ENCODE data around the gene MMS19.
"Not testable (repeated sequence)": the region's sequence is repeated elsewhere in the genome, so short reads cannot be mapped to it uniquely, and the experiment has no call there.

Gene MMS19

DNA sequence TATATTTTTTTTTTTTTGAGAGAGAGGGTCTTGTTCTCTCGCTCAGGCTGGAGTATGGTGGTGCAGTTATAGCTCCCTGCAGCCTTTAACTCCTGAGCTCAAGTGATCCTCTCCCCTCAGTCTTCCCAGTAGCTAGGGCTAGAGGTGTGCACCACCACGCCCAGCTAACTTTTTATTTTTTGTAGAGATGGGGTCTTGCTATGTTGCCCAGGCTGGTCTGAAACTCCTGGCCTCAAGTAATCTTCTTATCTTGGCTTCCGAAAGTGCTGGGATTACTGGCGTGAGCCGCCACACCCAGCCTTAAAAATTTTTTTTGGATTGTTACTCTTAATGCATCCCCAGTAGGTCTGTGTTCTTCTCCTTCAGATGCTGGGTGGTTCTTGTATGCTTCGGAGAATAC lies 4.7 kb upstream of the MMS19 start:
- no peak for DNase-seq (ENCODE audit: low read depth in 2 of 2)

GRCh38 chr10:97500297-97500575 lies 2.0 kb upstream of the MMS19 start:
- no peak for DNase-seq (ENCODE audit: low read depth in 2 of 2)

- DNase-seq (ENCODE audit: low read depth in 2 of 2) = no peak
Measured at GRCh38 chr10:97499561-97500296, 1.5 kb upstream of the MMS19 start.

DNA sequence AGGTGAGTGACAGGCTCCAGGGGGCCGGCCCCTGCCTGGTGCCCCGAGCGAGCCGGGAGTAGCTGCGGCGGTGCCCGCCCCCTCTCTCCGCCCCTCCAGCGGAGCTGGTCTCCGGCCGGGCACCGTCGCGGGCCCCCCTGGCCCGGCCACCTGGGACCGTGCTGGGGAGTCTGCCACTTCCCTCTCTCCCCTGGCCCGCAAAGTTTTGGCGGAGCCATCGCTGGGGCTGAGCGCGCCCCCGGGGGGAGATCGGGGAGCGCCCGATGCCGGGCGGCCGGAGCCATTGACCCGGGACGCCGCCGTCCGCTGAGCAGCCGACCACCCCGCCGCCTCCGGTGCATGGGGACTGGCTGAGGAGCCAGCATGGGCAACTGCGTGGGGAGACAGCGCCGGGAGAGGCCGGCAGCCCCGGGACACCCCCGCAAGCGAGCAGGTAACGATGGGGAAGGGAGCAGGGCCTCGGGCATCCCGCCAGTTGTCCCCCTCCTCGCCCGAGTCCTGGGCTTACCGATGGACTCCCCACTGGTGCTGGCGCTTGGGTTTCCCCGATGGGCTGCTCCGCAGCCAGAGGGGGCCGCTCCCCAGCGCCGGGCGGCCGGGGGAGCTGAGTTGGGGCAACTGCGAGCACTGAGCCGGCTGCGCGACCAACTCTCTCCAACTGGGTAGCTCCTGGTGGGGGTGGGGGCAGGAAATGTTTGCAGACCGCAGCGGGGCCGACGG lies 779 bp upstream of the MMS19 start, which contains the start of gene UBTD1:
UBTD1 (plus strand) TSS at position 84 of the 720 bp plus-strand sequence; CDS start at position 364, 280 bp downstream.
- no peak for DNase-seq (ENCODE audit: low read depth in 2 of 2)

DNA sequence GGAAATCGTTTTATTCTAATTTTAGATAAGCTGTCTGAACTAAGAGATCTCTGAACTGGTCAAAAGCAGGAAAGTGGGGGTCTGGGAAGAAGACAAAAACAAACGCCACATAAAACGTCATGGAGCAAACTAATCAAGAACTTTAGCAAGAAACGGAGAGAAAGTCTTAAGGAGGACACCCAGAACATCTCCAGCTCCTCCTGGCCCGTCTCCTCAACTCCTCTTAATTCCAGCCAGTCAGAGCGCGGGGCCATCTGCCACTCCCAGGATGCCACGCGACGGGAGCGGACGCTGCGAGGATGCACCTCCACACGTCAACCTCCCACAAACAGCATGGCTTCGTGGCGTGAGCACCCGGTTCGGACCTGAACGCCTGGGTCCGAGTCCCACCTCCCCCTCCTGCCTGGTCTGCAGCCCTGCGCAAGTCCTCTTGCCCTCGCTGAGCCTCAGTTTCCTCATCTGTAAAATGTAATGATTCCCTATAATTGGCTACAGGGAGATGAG lies 598 bp downstream of the MMS19 start:
- peak; percentile 41 to 42 for DNase-seq (ENCODE audit: low read depth in 2 of 2)

- DNase-seq (ENCODE audit: low read depth in 2 of 2) = no peak
Measured at GRCh38 chr10:97494863-97495506, 3.2 kb downstream of the MMS19 start.

GRCh38 chr10:97494151-97494550 lies 4.1 kb downstream of the MMS19 start:
- DNase-seq (ENCODE audit: low read depth in 2 of 2) = no peak

DNA sequence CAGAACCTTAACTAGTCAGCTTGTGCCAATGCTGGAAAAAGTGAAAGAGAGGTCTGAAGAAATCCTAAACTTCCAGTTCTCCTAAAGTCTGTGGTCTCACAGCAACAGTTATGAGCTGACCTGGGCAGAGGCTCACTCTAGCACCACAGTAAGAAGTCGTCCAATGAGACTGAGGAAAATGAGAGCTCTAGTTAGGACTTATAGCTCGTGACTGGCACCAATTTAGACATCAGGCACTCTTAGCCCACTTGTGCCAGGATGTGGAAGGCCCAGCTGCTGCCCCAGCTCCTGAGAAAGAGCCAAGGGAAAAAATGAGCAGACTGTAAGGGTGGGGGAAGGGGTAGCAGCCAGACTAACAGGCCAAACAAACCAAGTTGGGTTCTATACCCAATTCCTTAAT lies 7.6 kb downstream of the MMS19 start:
- DNase-seq (ENCODE audit: low read depth in 2 of 2) = no peak

DNA sequence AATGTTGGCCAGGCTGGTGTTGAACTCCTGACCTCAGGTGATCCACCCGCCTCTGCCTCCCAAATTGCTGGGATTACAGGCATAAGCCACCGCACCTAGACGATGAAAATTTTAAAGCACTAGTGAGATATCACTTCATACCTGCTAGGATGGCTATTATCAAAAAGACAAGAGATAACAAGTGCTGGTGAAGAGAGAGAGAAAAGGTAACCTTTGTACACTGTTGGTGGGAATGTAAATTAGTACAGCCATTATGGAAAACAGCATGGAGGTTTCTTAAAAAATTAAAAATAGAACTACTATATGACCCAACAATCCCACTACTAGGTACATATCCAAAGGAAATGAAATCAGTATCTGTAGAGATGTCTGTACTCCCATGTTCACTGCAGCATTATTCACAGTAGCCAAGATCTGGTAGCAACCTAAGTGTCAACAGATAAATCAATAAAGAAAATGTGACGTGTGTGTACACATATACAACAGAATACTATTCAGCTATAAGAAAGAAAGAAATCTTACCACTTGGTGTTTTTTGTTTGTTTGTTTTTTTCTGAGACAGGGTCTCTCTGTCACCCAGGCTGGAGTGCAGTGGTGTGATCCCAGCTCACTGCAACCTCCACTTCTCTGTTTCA lies 12.5 kb downstream of the MMS19 start:
- DNase-seq (ENCODE audit: low read depth in 2 of 2) = no peak

- DNase-seq (ENCODE audit: low read depth in 2 of 2) = no peak
Measured at GRCh38 chr10:97483921-97484320, 14.3 kb downstream of the MMS19 start.

GRCh38 chr10:97483506-97483905 lies 14.7 kb downstream of the MMS19 start:
- no peak for DNase-seq (ENCODE audit: low read depth in 2 of 2)

- DNase-seq (ENCODE audit: low read depth in 2 of 2) = no peak
Measured at GRCh38 chr10:97482381-97482780, 15.8 kb downstream of the MMS19 start.

- DNase-seq (ENCODE audit: low read depth in 2 of 2) = no peak
Measured at GRCh38 chr10:97481071-97481470, 17.2 kb downstream of the MMS19 start.

DNA sequence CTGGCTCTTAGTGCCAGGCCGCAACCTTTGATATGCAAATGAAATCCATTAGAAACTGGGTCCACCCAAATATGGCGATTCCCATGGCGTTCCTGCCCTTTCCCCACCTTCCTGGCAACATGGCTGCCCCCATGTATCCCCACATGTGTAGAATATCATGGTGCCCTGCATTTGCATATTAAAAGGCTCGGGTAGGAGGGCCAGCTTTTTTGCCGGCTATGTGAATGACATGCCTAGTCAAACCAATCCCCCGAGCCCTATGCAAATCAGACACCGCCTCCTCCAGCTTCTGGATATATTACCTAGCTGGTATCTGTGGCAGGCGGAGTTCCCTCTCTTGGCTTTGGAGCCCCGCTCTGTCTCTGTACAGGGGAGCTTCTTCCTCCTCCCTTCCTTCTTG lies 18.3 kb downstream of the MMS19 start:
- DNase-seq (ENCODE audit: low read depth in 2 of 2) = no peak

DNA sequence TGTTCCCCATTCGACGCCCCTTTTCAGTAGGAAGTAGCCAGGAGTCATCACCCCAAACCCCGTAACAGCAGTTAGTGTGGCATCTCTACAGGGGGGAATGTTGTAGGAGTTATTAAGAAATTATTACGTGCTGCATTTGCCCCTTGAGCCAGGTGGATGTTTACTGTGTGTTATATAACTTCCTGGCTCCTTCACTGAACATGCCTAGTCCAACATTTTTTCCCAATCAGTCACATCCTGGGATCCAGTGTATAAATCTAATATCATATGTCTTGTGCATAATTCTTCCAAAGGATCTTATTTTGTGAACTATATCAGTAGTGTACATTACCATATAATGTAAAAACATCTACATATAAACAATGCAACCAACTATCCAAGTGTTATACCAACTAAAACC lies 18.8 kb downstream of the MMS19 start:
- DNase-seq (ENCODE audit: low read depth in 2 of 2) = not testable (repeated sequence)

DNA sequence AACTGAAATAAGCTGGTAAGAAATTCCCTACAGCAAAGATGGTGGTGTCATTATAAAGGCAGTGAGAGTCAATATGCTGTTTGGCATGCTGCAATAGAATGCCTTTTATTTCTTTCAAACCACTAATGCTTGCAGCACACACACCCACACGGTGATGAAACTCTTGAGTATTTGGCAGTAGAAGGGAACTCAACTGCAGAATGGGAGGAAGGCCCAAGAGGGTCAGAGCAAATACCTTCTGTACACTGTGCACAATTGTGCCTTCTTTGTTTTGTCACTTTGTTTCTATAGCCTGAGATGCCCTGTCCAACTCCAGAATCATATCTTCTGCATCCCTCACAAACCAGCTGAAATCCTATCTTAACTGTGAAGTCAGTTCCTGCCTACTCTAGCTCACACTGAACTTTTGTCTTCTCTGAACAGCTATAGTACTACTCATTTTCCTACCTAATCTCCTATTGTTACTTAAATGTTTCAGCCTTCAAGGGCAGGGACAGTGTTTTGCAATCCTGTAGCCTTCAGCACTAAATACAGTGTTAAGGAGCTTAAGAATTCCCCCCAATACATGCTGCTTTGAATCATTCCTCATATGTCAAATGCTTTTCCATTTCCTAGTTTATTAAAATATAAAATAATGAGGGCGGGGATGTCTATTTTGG lies 22.2 kb downstream of the MMS19 start:
- peak in 1 of 2 experiments; percentile 19 for DNase-seq (ENCODE audit: low read depth in 2 of 2)

DNA sequence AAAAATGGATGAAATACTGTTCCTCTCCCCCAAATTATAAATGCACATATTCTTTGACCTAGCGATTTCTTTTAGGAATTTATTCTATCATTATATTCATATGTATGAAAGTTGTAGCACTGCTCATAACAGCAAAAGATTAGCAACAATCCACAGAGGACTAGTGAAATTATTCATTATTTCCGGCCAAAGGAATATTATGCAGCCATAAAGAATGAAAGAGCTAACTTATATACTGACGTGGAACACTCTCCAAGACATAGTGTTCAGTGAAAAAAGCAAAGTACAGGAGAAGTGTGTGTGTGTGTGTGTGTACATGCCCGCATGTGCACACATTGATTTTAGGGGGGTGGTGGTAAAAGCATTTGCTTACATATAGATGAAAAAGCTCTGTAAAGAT lies 23.3 kb downstream of the MMS19 start:
- no peak for DNase-seq (ENCODE audit: low read depth in 2 of 2)

- not testable (repeated sequence) for DNase-seq (ENCODE audit: low read depth in 2 of 2)
Measured at GRCh38 chr10:97468781-97469180, 29.4 kb downstream of the MMS19 start.

GRCh38 chr10:97468162-97468561 lies 30.1 kb downstream of the MMS19 start:
- DNase-seq (ENCODE audit: low read depth in 2 of 2) = no peak

DNA sequence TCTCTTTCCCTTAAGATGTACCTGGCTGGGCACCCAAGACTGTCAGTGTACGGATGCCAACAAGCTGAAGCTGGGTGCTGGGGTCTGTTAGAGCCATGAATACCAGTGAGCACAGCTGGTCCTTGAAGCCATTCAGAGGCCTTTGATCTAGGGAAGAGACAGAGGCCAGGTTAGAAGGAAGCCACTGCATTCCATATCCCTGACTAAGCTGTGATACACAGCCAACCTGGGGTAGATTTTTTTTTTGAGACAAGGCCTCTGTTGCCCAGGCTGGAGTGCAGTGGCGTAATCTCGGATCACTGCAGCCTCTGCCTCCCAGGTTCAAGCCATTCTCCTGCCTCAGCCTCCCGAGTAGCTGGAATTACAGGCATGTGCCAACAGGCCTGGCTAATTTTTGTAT lies 31.5 kb downstream of the MMS19 start:
- DNase-seq (ENCODE audit: low read depth in 2 of 2) = no peak

GRCh38 chr10:97465982-97466381 lies 32.2 kb downstream of the MMS19 start:
- no peak for DNase-seq (ENCODE audit: low read depth in 2 of 2)

DNA sequence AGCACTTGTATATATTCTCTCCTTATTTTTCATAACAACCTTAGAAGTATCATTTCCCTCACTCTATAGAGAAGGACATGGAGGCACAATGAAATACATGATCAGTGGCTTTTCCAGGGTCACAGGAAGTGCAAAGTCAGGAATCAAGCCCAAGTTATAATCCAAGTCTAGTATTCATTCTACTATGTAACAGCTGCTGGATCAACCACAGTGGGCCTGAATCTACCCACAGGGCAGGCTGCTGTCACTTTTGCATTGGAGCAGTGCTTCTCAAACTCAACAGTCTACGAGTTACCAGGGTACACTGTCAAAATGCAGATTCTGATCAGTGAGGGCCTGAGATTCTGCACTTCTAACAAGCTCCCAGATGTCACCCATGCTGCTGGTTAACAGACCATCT lies 34.0 kb downstream of the MMS19 start:
- DNase-seq (ENCODE audit: low read depth in 2 of 2) = no peak
